Astrocyte (in vitro differentiated cells and primary cell): Measurements from ENCODE around the gene HBP1. TPM values are rescaled to one million over a fixed set of nuclear protein-coding genes. Genes with fewer than 3 reads are reported as not detected.

Experiments
- DNase-seq: peaks from one replicate; pipeline ENCODE4 v3.0.0-alpha.2; 2010; ENCODE audit warnings: low read depth
- FAIRE-seq: peaks from 2 replicates; lab custom pipeline; 2011; peaks lifted over from hg19 to GRCh38; lab: Jason Lieb, UNC
- H2AFZ ChIP-seq: 2 replicates; pipeline ENCODE4 v1.6.0; 2012; ENCODE audit warnings: low read depth, low read length, inconsistent platforms
- H3K27ac ChIP-seq: 2 replicates; pipeline ENCODE4 v1.5.1; 2011; ENCODE audit warnings: low read depth, low read length, inconsistent platforms
- H3K27me3 ChIP-seq: 2 replicates; pipeline ENCODE4 v1.6.0; 2011; ENCODE audit warnings: low read length, inconsistent platforms; ENCODE audit not compliant: insufficient read depth
- H3K36me3 ChIP-seq: 2 replicates; pipeline ENCODE4 v1.5.1; 2011; ENCODE audit warnings: low read length, inconsistent platforms; ENCODE audit not compliant: insufficient read depth
- H3K4me1 ChIP-seq: 2 replicates; pipeline ENCODE4 v1.5.1; 2011; ENCODE audit warnings: low read length, inconsistent platforms; ENCODE audit not compliant: insufficient read depth
- H3K4me2 ChIP-seq: 2 replicates; pipeline ENCODE4 v1.6.0; 2012; ENCODE audit warnings: low read length, inconsistent platforms
- H3K4me3 ChIP-seq: 2 replicates; pipeline ENCODE4 v1.5.1; 2011; ENCODE audit warnings: low read depth, mild to moderate bottlenecking, low read length, inconsistent platforms; ENCODE audit not compliant: insufficient read depth
- H3K79me2 ChIP-seq: 2 replicates; pipeline ENCODE4 v1.6.0; 2012; ENCODE audit warnings: mild to moderate bottlenecking, low read length, inconsistent platforms; ENCODE audit not compliant: insufficient read depth
- H3K9ac ChIP-seq: 2 replicates; pipeline ENCODE4 v1.6.0; 2012; ENCODE audit warnings: mild to moderate bottlenecking, low read length, inconsistent platforms
- H3K9me3 ChIP-seq: 2 replicates; pipeline ENCODE4 v1.5.1; 2012; ENCODE audit warnings: low read depth, mild to moderate bottlenecking, low read length, inconsistent platforms; ENCODE audit not compliant: insufficient read depth
- H4K20me1 ChIP-seq: 2 replicates; pipeline ENCODE4 v1.6.0; 2012; ENCODE audit warnings: low read length, inconsistent platforms; ENCODE audit not compliant: insufficient read depth
- H3K27ac Mint-ChIP-seq: one replicate; pipeline ENCODE4 v1.8.0; 2021; ENCODE audit warnings: mild to moderate bottlenecking, mixed read lengths; ENCODE audit not compliant: unreplicated experiment
- H3K27me3 Mint-ChIP-seq: one replicate; pipeline ENCODE4 v1.8.0; 2021; ENCODE audit warnings: low read depth, mixed read lengths; ENCODE audit not compliant: unreplicated experiment
- H3K36me3 Mint-ChIP-seq: one replicate; pipeline ENCODE4 v1.8.0; 2021; ENCODE audit warnings: low read depth, mixed read lengths; ENCODE audit not compliant: unreplicated experiment
- H3K4me1 Mint-ChIP-seq: one replicate; pipeline ENCODE4 v1.8.0; 2021; ENCODE audit warnings: low read depth, mixed read lengths; ENCODE audit not compliant: unreplicated experiment
- H3K4me3 Mint-ChIP-seq: one replicate; pipeline ENCODE4 v1.8.0; 2021; ENCODE audit warnings: mild to moderate bottlenecking, moderate library complexity, mixed read lengths; ENCODE audit not compliant: unreplicated experiment
- H3K9me3 Mint-ChIP-seq: one replicate; pipeline ENCODE4 v1.8.0; 2021; ENCODE audit warnings: mild to moderate bottlenecking, mixed read lengths; ENCODE audit not compliant: unreplicated experiment
- CTCF ChIP-seq: IDR thresholded peaks from 2 replicates; pipeline ENCODE4 v1.5.1; 2011; ENCODE audit warnings: low read depth, mild to moderate bottlenecking, inconsistent platforms, low read length, moderate library complexity; ENCODE audit not compliant: insufficient read depth
- EZH2 ChIP-seq: IDR thresholded peaks from 2 replicates; pipeline ENCODE4 v1.6.1; 2012; ENCODE audit warnings: mild to moderate bottlenecking, low read length, inconsistent platforms; ENCODE audit not compliant: insufficient read depth
- total RNA-seq: library from RNA; stranded (reverse); gene quantifications from 2 replicates; pipeline ENCODE4 v1.2.1, GENCODE V29; 2021

HBP1 gene
- total RNA-seq, 1 donor from 2014 or later, result 46.2 TPM

GRCh38 chr7:107173691-107174406 is 5.0 kb downstream of the HBP1 start:
- Histone ChIP-seq H3K4me2 (no peak overlapping the region), H3K4me3 (no peak overlapping the region), H2AFZ (no peak overlapping the region), H3K79me2 (peaks cover 83% of the 10 kb centered on the region), H3K27me3 (no peaks in the 10 kb centered on the region), H3K4me1 (no peaks in the 10 kb centered on the region), H3K9ac (no peak overlapping the region), H3K9me3 (no peaks in the 10 kb centered on the region), H4K20me1 (peaks cover 61% of the 10 kb centered on the region), H3K36me3 (no peaks in the 10 kb centered on the region), H3K27ac (no peak overlapping the region)
- no peak overlapping the region for H3K4me3 Mint-ChIP-seq
- H3K9me3 Mint-ChIP-seq, result no peaks in the 10 kb centered on the region
- no peaks in the 10 kb centered on the region for H3K36me3 Mint-ChIP-seq
- H3K4me1 Mint-ChIP-seq, result peaks cover 28% of the 10 kb centered on the region
- no peaks in the 10 kb centered on the region for H3K27me3 Mint-ChIP-seq
- H3K27ac Mint-ChIP-seq, result no peak overlapping the region
- FAIRE-seq (no peak), DNase-seq (no peak)
- TF ChIP-seq EZH2, result no peak
- TF ChIP-seq CTCF, result no peak

GRCh38 chr7:107179326-107180164 is 10.7 kb downstream of the HBP1 start:
- Mint-ChIP-seq H3K27me3 (no peaks in the 10 kb centered on the region), H3K4me3 (peak overlapping the region; percentile 50), H3K27ac (no peak overlapping the region), H3K36me3 (peaks cover 4% of the 10 kb centered on the region), H3K9me3 (no peaks in the 10 kb centered on the region), H3K4me1 (peaks cover 23% of the 10 kb centered on the region)
- H3K9ac ChIP-seq, result no peak overlapping the region
- H4K20me1 ChIP-seq, result peaks cover 41% of the 10 kb centered on the region
- H3K4me3 ChIP-seq, result no peak overlapping the region
- no peak overlapping the region for H2AFZ ChIP-seq
- peaks cover 38% of the 10 kb centered on the region for H3K79me2 ChIP-seq
- DNase-seq (peak; percentile 52), FAIRE-seq (no peak)
- H3K27ac ChIP-seq, result no peak overlapping the region
- peaks cover 16% of the 10 kb centered on the region for H3K4me1 ChIP-seq
- H3K36me3 ChIP-seq, result peaks cover 9% of the 10 kb centered on the region
- TF ChIP-seq EZH2, result no peak
- no peak for TF ChIP-seq CTCF
- H3K27me3 ChIP-seq, result no peaks in the 10 kb centered on the region
- no peak overlapping the region for H3K4me2 ChIP-seq
- no peaks in the 10 kb centered on the region for H3K9me3 ChIP-seq
